NOMO-1 (cell line): ENCODE results near the gene CHST5.
A peak's percentile ranks its signal among the peaks of the same experiment; 100 is the strongest.

Experiments used
- DNase-seq, 2 experiments: peaks; one replicate each; lab custom pipeline; 2025; ENCODE audit not compliant: unreplicated experiment in 2 of 2; lab: John Stamatoyannopoulos, UW

The CHST5 gene

DNA sequence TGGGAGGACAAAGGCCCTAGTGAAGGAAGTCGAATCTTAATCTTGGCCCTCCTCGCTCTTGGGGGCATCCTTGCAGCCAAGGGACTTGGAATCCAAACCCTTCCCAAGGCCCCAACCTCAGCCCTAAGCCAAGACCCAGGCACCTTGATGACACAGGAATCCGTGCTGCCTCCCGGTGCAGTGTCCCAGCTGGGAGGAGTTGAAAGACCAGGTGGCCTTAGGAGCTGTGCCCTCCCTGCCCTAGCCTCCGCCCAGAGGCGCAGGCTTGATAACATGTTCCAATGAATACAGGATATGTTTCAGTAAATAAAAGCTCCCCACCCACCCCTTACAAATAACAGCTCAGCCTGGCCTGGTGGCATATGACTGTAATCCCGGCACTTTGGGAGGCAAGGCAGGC is at the start of gene CHST5:
Gene CHST5 (minus strand): TSS at position 208 of the 400 bp plus-strand sequence. CDS start 5,724 bp downstream, outside the sequence.
- no peak for DNase-seq

DNA sequence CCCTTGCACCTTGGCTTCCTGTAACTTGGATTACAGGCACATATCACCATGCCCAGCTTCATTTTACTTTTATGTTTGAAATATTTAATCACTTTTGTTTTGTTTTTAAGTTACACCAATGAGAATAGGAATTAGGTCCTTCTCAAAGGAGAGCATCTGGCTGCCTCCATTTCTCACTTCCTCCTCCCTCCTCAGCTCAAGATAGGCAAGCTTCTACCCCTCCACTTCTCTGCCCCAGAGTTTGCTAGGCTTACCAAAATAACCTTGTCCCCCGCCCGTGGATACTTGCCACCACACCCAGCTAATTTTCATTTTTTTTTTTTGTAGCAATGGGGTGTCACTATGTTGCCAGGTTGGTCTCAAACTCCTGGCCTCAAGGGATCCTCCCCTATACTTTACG is 48.2 kb upstream of the CHST5 start:
- peak; percentile 14 to 28 for DNase-seq

DNA sequence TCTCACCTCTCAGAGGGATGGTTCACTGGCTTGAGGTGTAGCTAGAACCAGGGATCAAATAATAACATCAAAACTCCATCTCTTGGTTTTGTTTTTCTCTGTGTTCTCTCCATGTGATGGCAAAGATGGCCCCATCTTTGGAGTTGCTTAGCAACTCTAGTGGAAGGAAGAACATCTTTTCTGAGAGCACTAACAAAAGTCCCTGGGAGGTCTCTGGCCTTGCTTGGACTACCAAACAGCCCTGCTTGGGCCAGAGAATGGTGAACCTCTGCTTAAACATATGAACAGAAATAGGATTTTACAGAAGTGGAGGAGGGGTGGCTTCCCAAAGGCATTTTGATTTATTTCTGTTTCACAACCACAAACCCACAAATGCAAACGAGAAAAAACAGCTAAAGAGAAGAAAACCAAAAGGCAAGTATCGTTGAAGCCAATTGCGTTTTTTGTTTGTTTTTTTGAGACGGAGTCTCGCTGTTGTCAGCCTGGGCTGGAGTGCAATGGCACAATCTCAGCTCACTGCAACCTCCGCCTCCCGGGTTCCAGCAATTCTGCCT is 43.5 kb upstream of the CHST5 start:
- peak; percentile 67 to 73 for DNase-seq

DNA sequence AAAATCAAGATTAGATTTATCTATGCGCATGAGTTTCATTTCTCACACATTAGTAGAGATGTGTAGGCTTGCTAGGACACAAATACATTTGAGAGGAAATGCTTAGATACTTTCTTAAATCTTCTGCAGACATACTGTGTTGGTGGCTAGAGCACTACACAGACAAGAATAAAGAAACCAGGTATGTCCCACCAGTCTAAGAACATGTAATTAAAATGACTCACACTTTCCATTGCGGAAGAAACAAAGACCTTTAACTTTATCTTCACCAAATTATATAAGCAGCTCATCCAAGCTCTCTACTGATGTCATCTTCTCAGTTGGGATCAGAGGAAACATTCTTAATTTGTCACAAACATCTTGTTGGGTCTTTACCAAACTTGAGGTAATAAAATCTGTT is 42.8 kb upstream of the CHST5 start:
- peak in 1 of 2 experiments; percentile 29 for DNase-seq

DNA sequence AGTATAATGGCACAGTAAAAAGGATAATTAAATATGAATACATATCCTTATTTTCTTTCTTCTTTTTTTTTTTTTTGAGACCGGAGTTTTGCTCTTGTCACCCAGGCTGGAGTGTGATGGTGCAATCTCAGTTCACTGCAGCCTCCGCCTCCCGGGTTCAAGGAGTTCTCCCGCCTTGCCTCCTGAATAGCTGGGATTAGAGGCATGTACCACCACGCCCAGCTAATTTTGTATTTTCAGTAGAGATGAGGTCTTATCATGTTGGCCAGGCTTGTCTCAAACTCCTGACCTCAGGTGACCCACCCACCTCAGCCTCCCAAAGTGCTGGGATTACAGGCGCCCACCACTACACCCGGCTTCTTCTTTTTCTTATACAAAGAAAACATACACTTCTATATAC is 42.3 kb upstream of the CHST5 start:
- DNase-seq = no peak

DNA sequence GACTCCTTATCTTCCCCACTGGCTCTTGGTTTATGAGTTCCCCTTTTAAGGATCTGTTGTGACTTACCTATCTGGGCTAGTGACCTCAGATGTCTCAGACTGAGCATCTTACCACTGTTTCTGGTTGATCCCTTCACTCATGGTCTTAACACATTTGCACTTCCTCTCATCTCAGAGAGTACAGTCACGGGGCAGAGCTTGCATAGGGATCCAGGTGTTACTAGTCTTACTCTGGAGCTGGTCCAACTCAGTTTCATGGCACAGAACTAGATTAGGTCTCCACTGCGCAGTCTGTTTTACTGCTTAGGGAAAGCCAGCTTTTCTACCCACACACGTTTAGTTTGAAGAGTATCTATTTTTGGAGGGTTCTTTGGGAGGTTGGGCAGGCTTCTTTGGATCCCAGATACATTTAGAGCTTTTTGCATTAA is 40.5 kb upstream of the CHST5 start:
- no peak for DNase-seq

DNA sequence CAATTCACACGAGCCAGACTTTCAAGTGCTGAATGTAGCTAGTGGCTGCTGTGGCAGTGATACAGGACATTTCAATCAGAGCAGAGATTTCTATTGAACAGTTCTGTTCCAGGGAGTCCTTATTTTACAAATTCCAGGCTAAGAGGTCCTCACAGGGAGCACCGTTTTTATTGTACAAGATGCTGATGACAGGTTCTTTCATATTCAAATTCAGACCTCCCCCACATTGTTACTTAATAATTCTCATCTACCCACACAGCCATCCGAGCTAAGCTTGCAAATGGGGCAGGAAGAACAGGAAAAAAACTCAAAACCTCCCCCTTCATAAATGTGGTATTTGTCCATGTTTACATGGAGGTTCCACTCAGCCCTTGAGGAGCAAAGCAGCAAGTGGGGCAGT is 40.0 kb upstream of the CHST5 start:
- no peak for DNase-seq

DNA sequence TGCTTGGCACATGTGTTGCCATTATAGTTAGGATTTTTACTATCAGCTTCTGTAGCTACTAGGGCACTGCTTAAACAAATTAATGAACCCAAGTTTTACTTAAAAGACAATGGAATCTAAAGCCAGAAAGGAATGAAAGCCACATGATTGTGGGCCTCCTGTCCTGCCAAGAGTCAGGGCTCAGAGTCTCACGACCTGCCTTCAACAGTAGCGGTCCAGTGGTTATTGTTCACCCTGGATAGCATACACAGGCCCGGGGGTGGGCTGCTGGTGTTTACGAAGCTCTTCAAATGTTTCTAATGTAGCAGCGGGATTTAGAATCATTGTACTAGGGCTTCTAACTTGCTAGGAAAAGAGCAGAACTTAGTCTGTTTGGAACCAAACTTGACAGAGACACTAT is 38.0 kb upstream of the CHST5 start:
- no peak for DNase-seq

DNA sequence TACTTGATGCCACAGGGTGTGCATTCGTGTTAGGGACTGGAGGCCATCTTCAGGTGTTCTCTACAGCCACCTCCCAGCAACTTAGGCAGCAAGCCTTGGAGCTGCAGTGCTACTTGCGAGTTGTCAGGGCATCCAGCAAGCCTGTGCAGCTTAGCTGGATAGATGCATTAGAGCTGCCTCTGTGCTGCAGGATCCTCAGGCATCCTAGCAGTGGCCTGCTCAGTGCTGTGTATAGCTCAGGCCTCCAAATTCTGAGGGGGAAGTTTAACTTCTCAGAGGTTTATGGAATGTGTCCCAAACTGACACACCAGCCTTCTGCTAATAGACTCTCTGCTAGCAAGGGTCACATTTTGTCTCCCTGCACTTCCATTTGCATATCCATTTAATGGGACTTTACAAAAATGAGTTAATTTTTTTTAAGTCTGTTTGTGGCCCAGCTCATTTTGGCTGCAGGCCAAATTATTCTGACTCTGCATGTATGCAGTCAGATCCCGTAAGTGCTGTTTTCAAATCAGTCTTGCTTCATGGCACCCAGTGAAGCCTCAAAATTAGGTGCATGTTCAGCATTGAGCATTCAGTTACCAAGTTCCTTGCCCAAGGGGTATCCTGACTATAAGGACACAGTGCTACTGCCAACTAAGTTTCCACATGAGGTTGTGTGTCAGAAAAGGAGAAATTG is 37.1 kb upstream of the CHST5 start:
- DNase-seq = no peak

DNA sequence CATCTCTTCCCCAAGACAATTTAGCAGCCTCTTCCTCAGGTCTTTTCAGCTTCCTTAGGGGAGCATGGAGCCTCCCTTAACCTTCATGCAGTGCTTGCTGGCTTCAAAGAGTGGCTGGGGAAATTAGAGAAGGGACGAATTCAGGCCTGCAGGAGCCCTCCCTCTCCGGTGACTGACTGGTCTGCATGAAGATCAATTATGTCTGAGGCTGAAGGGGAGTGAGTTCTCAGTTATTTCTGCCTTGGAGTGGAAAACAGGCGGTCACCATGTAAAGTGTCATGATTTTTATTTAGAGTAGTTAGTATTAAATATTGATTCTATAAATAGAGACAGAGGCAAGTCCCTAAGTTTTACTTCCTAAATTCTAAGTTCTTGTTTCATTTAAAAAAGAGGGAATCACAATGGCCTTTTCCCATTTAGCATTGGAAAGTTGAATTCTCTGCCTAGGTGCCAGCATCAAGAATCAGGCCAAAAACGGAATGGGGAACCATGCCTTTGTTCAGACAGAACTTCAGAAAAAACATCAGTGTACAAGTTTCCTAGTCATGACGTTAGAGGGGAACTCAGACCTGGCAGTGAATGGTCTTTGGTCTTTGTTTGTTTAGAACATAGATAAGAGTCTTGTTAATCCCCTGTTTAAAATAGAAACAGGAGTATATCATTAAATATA is 34.6 kb upstream of the CHST5 start:
- DNase-seq = peak in 1 of 2 experiments; percentile 42

DNA sequence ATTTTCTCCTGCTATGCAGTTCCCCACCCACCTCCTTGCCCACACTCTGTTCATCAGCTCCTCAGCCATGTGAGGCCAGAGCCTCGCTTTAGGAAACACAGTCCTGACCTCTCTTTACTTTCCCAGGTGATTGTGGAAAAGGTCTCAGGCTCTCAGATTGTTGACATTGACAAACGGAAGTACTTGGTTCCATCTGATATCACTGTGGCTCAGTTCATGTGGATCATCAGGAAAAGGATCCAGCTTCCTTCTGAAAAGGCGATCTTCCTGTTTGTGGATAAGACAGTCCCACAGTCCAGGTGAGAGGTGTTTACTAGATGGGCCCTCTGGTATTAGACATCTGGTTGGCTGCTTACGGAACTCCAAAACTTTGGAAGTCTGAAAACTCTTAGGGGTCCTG is 32.0 kb upstream of the CHST5 start:
- no peak for DNase-seq

DNA sequence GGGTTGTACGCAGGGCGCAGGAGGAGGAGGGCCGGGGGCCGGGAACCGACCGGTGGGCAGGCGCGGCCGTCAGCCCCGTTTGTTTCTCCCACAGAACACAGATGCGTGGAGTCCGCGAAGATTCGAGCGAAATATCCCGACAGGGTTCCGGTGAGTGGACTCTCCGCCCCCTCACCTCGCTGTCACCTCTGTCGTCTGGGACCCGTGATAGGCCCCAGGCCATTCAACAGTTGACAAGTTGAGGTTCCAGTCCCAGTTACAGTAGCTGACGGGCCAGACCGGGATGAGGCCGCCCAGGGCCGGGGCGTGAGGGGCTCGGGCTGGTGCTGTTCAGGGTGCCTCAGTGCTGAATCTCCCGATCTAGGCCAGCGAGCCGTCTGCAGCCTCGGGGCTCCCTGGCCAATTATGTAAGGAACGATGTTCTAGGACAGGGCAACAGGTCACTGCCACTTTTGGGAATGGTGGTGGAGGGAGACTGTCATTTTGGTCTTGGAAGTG is 30.9 kb upstream of the CHST5 start:
- no peak for DNase-seq

DNA sequence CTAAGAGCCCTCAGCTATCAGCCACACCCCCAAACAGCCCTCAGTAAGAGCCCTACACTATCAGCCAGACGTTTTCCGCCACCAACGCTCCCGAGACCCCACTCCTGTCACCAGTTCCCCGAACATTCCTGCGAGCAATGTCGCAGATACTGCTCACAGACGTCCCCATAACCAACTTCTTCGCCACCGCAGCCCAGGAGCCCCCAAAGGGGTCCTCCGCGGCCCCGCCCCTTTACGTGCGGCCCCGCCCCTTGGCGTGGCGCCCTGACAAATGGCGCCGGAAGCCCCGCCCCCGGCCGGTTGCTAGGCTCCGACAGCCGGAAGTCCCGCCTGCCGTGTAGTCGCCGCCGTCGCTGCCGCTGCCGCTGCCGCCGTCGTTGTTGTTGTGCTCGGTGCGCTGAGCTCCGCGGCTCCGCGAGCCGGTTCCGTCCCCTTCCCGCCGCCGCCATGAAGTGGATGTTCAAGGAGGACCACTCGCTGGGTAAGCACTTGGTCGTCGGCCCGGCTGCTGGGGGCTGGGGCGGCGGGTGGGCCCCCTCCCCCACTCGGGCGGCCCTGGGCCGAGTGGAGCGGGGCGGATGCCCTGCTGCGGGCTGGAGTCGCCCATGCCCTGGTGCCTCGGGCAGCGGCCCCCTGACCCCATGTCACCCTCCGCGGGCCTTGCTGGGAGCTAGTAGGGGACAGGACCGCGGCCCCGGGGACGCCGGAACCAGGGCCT is 30.3 kb upstream of the CHST5 start, which contains the start of gene GABARAPL2:
Gene GABARAPL2 (plus strand): TSS at position 340 of the 718 bp plus-strand sequence. CDS start 108 bp downstream, at position 448.
- peak; percentile 90 to 91 for DNase-seq

DNA sequence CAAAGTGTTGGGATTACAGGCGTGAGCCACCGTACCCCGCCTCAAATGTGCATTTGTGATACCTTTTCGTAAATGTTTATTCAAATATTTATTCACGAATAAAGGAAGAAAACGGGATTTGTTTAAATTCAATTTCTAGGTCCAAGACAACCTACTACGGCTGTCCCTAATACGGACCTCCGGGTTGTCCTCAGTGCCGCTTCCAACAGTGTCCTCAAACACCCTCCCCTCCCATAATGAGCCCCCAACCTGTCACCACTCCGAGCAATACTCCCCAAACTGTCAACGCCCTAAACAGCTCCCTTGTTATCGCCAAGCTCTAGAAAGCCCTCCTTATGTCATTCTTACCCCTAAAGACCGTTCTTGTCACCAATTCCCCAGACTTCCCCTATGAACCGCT is 29.7 kb upstream of the CHST5 start:
- DNase-seq = no peak

DNA sequence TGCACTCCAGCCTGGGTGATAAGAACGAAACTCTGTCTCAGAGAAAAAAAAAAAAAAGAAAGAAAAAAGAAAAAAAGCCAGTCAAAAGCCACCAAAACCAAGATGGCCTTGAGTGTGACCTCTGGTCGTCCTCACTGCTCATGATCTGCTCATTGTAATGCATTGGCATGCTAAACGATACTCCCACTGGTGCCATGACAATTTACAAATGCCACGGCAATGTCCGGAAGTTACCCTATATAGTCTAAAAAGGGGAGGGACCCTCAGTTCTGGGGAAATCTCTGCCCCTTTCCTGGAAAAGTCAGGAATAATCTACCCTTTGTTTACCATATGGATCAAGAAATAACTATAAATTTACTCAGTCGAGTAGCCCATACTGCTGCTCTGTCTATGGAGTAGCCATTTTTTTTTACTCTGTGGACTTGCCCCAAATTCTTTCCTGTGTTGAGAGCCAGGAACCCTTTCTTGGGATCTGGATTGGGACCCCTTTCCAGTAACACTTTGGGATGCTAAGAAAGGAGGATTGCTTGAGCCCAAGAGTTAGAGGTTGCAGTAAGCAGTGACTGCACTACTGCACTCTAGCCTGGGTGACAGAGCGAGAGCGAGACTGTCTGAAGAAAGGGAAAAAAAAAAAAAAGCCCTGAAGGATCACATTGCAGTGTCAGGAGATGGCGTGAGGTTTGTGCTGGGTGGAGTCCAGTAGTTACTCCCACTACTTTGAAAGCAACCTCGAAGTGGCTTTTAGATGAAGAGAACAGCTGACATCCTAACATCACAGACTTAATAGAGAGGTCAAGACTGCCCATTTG is 23.9 kb upstream of the CHST5 start:
- no peak for DNase-seq

DNA sequence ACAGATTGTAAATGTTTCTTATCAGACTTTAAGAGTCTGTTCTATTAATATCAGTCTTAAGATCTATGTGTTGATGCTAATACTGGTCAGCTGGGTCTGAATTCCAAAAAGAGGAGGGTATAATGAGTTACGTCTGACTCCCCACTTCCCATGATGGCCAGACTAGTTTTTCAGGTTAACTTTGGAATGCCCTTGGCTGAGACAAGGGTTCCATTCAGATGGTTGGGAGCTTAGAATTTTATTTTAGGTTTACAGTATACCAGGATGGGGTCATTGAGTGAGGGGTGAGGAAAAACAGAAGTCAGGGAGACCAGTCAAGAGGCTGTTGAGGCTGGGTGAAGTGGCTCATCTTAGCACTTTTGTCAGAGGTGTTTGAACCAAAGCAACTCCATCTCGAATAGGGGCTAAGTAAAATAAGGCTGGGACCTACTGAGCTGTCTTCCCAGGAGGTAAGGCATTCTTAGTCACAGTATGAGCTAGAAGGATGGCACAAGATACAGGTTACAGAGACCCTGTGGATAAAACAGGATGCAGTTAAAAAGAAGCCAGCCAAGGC is 23.0 kb upstream of the CHST5 start:
- DNase-seq = no peak

DNA sequence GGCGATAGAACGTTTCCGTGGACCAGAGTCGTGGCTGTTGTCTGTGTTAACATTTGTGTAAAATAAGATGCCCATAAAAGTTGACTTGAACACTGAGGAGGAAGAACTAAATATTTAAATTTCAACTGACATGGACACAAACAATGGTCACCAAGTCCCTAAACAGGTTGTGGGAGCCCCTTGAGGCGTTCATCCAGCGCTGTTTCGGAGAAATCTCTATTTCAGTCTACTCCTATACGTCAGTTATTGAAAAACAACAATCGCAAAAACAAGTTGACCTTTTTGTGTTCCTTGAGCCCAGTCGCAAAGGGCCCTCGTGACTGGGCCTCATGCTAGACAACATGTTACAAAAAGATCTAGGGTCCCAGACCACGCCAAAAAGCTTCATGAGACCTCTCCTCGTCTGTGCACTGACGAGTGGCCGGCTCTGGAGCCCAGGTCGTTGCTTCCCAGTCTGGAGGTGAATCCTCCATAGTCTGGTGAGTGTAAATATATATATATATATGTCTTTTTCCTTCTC is 20.6 kb upstream of the CHST5 start:
- no peak for DNase-seq

DNA sequence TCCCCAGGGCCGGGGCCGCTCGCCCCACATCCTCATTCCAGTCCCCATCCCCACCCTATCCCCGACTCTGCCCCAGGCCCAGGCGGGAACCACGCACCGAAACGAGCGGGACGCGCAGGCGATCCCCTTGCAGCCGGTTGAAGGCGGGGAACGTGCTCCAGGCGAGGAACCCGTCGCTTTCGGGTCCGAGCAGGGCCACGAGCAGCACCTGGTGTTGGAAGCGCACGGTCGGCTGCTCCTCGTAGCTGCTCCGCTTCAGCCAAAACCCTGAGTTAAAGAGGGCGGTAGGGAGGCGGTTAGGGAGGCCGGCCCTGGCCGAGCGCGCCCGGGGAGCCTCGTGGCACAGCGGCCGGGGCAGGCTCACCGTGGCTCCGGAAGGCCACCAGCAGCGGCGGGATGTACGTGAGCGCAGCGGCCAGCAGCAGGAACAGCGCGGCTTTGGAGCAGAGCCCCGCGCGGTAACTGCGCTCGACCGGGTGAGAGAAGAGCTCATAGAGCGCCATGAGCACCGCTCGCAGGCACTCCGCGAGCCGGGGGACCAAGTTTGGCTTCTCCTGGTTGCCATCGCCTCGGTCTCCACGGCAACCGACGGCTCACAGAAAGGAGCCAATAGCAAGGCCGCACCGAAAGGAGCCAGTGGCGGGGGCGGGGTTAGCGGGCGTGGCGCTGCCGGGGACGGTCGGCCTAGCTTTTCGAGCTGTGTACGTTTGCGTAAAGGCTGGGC is 20.0 kb upstream of the CHST5 start, which contains the start of gene TMEM231:
Gene TMEM231 (minus strand): TSS at position 546 of the 724 bp plus-strand sequence. CDS start 43 bp downstream, at position 503.
- DNase-seq = peak; percentile 85 to 89

DNA sequence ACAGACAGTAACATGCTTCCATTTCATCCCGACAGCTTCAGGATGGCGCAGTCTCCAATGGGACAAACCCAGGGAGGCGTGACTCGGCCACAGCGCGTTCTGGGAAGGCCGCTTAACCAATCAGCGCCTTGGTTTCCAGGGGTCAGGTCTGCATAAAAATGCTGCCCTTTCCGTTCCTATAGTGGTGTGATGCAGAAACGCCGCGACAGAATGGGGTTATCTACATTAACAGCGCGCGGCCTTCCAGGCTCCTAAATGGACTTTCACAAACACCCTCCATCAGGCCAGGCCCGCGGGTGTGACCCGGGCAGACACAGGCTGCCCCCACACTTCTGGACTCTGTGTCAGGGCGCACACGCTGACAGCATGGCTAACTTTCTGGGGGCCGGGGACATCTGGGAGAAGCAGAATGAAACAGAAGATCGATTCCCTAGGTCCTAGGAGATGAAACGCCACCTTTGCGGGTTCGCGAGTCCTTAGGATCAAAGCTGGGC is 19.4 kb upstream of the CHST5 start:
- DNase-seq = peak; percentile 36 to 39
